ENCODE measurements around the gene CDKN2B-AS1. TPM values are rescaled to one million over a fixed set of nuclear protein-coding genes. Genes with fewer than 3 reads are reported as not detected.

CDKN2B-AS1 gene
- total and polyA plus RNA-seq, 5 donors from 2014 or later = 0.36 to 1.1 (median 0.99) TPM; not detected in 2

GRCh38 chr9:21993007-21993406 lies 1.6 kb upstream of the CDKN2B-AS1 start:
- Histone ChIP-seq H3K4me3 (ENCODE audit: low read depth, low read length) (peak overlapping the region; percentile 79), H3K27me3 (ENCODE audit: control insufficient read depth, insufficient read depth, low read length) (peaks cover 3% of the 10 kb centered on the region)
- H3K27me3 Mint-ChIP-seq = peaks cover 21% of the 10 kb centered on the region

GRCh38 chr9:21993893-21994555 lies 567 bp upstream of the CDKN2B-AS1 start, which contains the start of gene CDKN2A:
TSS of gene CDKN2A (minus strand) at chr9:21994392.
- H3K4me3 ChIP-seq (ENCODE audit: low read depth, low read length) = peak within 1 kb of the TSS; percentile 94
- DNase-seq = peak; percentile 24 to 79 (median 40)
- peaks cover 3% of the 10 kb centered on the region for H3K27me3 ChIP-seq (ENCODE audit: control insufficient read depth, insufficient read depth, low read length)
- H3K4me1 ChIP-seq (ENCODE audit: control insufficient read depth, insufficient read depth, low read length, poor library complexity, severe bottlenecking) = peaks cover 23% of the 10 kb centered on the region
- H3K4me1 Mint-ChIP-seq = peaks cover 0 to 32% (median 21%) of the 10 kb centered on the region in 4 donors
- no peaks in the 10 kb centered on the region for H3K36me3 Mint-ChIP-seq
- no peaks in the 10 kb centered on the region for H3K9me3 ChIP-seq (ENCODE audit: control insufficient read depth in 2 of 2, low read length in 2 of 2)
- H3K27ac ChIP-seq (ENCODE audit: insufficient read depth, low read length, poor library complexity, severe bottlenecking) = peak within 1 kb of the TSS; percentile 88
- ATAC-seq (ENCODE audit: low read depth in 2 of 2) = peak; percentile 46 to 60
- peaks cover 0 to 2% (median 0%) of the 10 kb centered on the region in 7 donors for H3K9me3 Mint-ChIP-seq
- peak within 1 kb of the TSS; percentile 94 to 97 (median 96) for H3K27ac Mint-ChIP-seq
- peak within 1 kb of the TSS; percentile 86 to 99 (median 98) for H3K4me3 Mint-ChIP-seq
- peaks cover 2% of the 10 kb centered on the region for H3K36me3 ChIP-seq (ENCODE audit: control insufficient read depth, insufficient read depth, low read length)
- peaks cover 13% of the 10 kb centered on the region for H3K27me3 Mint-ChIP-seq

More at GRCh38 chr9:21993007-21993406, 1.6 kb upstream of the CDKN2B-AS1 start:
- DNase-seq = no peak
- peaks cover 2% of the 10 kb centered on the region for H3K36me3 ChIP-seq (ENCODE audit: control insufficient read depth, insufficient read depth, low read length)
- ATAC-seq (ENCODE audit: low read depth in 2 of 2) = no peak
- Mint-ChIP-seq H3K4me1 (peaks cover 0 to 38% (median 23%) of the 10 kb centered on the region in 4 donors), H3K27ac (peak overlapping the region in 1 of 3 donors; percentile 56), H3K36me3 (no peaks in the 10 kb centered on the region), H3K4me3 (peak overlapping the region; percentile 68 to 98 (median 82)), H3K9me3 (peaks cover 0 to 4% (median 0%) of the 10 kb centered on the region in 7 donors)
- no peaks in the 10 kb centered on the region for H3K9me3 ChIP-seq (ENCODE audit: control insufficient read depth in 2 of 2, low read length in 2 of 2)
- H3K4me1 ChIP-seq (ENCODE audit: control insufficient read depth, insufficient read depth, low read length, poor library complexity, severe bottlenecking) = peaks cover 23% of the 10 kb centered on the region
- no peak overlapping the region for H3K27ac ChIP-seq (ENCODE audit: insufficient read depth, low read length, poor library complexity, severe bottlenecking)

- ATAC-seq (ENCODE audit: low read depth in 2 of 2) (peak; percentile 79), DNase-seq (peak; percentile 70 to 95 (median 83))
- peaks cover 0 to 2% (median 0%) of the 10 kb centered on the region in 7 donors for H3K9me3 Mint-ChIP-seq
- peaks cover 9% of the 10 kb centered on the region for H3K27me3 Mint-ChIP-seq
- H3K27me3 ChIP-seq (ENCODE audit: control insufficient read depth, insufficient read depth, low read length) = peaks cover 2% of the 10 kb centered on the region
- H3K4me1 Mint-ChIP-seq = peaks cover 0 to 28% (median 19%) of the 10 kb centered on the region in 4 donors
- H3K27ac ChIP-seq (ENCODE audit: insufficient read depth, low read length, poor library complexity, severe bottlenecking) = peak overlapping the region; percentile 88
- peak overlapping the region; percentile 94 for H3K4me3 ChIP-seq (ENCODE audit: low read depth, low read length)
- H3K4me3 Mint-ChIP-seq = peak overlapping the region; percentile 86 to 99 (median 98)
- H3K36me3 Mint-ChIP-seq = no peaks in the 10 kb centered on the region
- H3K4me1 ChIP-seq (ENCODE audit: control insufficient read depth, insufficient read depth, low read length, poor library complexity, severe bottlenecking) = peaks cover 23% of the 10 kb centered on the region
- peak overlapping the region; percentile 94 to 97 (median 96) for H3K27ac Mint-ChIP-seq
- H3K9me3 ChIP-seq (ENCODE audit: control insufficient read depth in 2 of 2, low read length in 2 of 2) = no peaks in the 10 kb centered on the region
- peaks cover under 1% of the 10 kb centered on the region for H3K36me3 ChIP-seq (ENCODE audit: control insufficient read depth, insufficient read depth, low read length)
Measured at GRCh38 chr9:21995006-21995665, 545 bp downstream of the CDKN2B-AS1 start.

GRCh38 chr9:21995666-21996398 lies 1.2 kb downstream of the CDKN2B-AS1 start:
- Histone ChIP-seq H3K4me3 (ENCODE audit: low read depth, low read length) (peak overlapping the region; percentile 94), H3K27me3 (ENCODE audit: control insufficient read depth, insufficient read depth, low read length) (no peaks in the 10 kb centered on the region), H3K9me3 (ENCODE audit: control insufficient read depth in 2 of 2, low read length in 2 of 2) (no peaks in the 10 kb centered on the region), H3K27ac (ENCODE audit: insufficient read depth, low read length, poor library complexity, severe bottlenecking) (peak overlapping the region; percentile 88), H3K4me1 (ENCODE audit: control insufficient read depth, insufficient read depth, low read length, poor library complexity, severe bottlenecking) (peaks cover 23% of the 10 kb centered on the region), H3K36me3 (ENCODE audit: control insufficient read depth, insufficient read depth, low read length) (no peaks in the 10 kb centered on the region)
- Mint-ChIP-seq H3K4me1 (peaks cover 0 to 24% (median 17%) of the 10 kb centered on the region in 4 donors), H3K9me3 (peaks cover 0 to 2% (median 0%) of the 10 kb centered on the region in 7 donors), H3K4me3 (peak overlapping the region; percentile 86 to 99 (median 98)), H3K27me3 (peaks cover 13% of the 10 kb centered on the region), H3K36me3 (no peaks in the 10 kb centered on the region), H3K27ac (peak overlapping the region; percentile 66 to 97 (median 96))
- ATAC-seq (ENCODE audit: low read depth in 2 of 2) = no peak
- DNase-seq = peak in 1 of 3 donors; percentile 43

- H3K36me3 ChIP-seq (ENCODE audit: control insufficient read depth, insufficient read depth, low read length) = no peaks in the 10 kb centered on the region
- H3K9me3 Mint-ChIP-seq = peaks cover 0 to 2% (median 0%) of the 10 kb centered on the region in 7 donors
- peak overlapping the region; percentile 86 to 99 (median 98) for H3K4me3 Mint-ChIP-seq
- DNase-seq (no peak), ATAC-seq (ENCODE audit: low read depth in 2 of 2) (no peak)
- no peaks in the 10 kb centered on the region for H3K36me3 Mint-ChIP-seq
- H3K4me1 ChIP-seq (ENCODE audit: control insufficient read depth, insufficient read depth, low read length, poor library complexity, severe bottlenecking) = peaks cover 23% of the 10 kb centered on the region
- no peaks in the 10 kb centered on the region for H3K27me3 ChIP-seq (ENCODE audit: control insufficient read depth, insufficient read depth, low read length)
- H3K27ac ChIP-seq (ENCODE audit: insufficient read depth, low read length, poor library complexity, severe bottlenecking) = no peak overlapping the region
- H3K27me3 Mint-ChIP-seq = peaks cover 19% of the 10 kb centered on the region
- H3K9me3 ChIP-seq (ENCODE audit: control insufficient read depth in 2 of 2, low read length in 2 of 2) = no peaks in the 10 kb centered on the region
- peak overlapping the region in 2 of 3 donors; percentile 15 to 66 for H3K27ac Mint-ChIP-seq
- peaks cover 0 to 23% (median 15%) of the 10 kb centered on the region in 4 donors for H3K4me1 Mint-ChIP-seq
- H3K4me3 ChIP-seq (ENCODE audit: low read depth, low read length) = no peak overlapping the region
Measured at GRCh38 chr9:21996438-21996837, 1.8 kb downstream of the CDKN2B-AS1 start.

- Mint-ChIP-seq H3K4me1 (peaks cover 0 to 20% (median 15%) of the 10 kb centered on the region in 4 donors), H3K4me3 (peak overlapping the region; percentile 86 to 99 (median 98)), H3K9me3 (peaks cover 0 to 2% (median 0%) of the 10 kb centered on the region in 7 donors), H3K27ac (peak overlapping the region in 1 of 3 donors; percentile 15), H3K27me3 (peaks cover 23% of the 10 kb centered on the region), H3K36me3 (no peaks in the 10 kb centered on the region)
- no peak overlapping the region for H3K4me3 ChIP-seq (ENCODE audit: low read depth, low read length)
- H3K27me3 ChIP-seq (ENCODE audit: control insufficient read depth, insufficient read depth, low read length) = peaks cover under 1% of the 10 kb centered on the region
- H3K4me1 ChIP-seq (ENCODE audit: control insufficient read depth, insufficient read depth, low read length, poor library complexity, severe bottlenecking) = peaks cover 23% of the 10 kb centered on the region
- no peaks in the 10 kb centered on the region for H3K9me3 ChIP-seq (ENCODE audit: control insufficient read depth in 2 of 2, low read length in 2 of 2)
- H3K27ac ChIP-seq (ENCODE audit: insufficient read depth, low read length, poor library complexity, severe bottlenecking) = no peak overlapping the region
- no peaks in the 10 kb centered on the region for H3K36me3 ChIP-seq (ENCODE audit: control insufficient read depth, insufficient read depth, low read length)
- no peak for DNase-seq
- no peak for ATAC-seq (ENCODE audit: low read depth in 2 of 2)
Measured at GRCh38 chr9:21996858-21997257, 2.3 kb downstream of the CDKN2B-AS1 start.

- peaks cover 29% of the 10 kb centered on the region for H3K27me3 Mint-ChIP-seq
- H3K9me3 Mint-ChIP-seq = peaks cover 0 to 2% (median 0%) of the 10 kb centered on the region in 7 donors
- Histone ChIP-seq H3K4me3 (ENCODE audit: low read depth, low read length) (no peak overlapping the region), H3K4me1 (ENCODE audit: control insufficient read depth, insufficient read depth, low read length, poor library complexity, severe bottlenecking) (peaks cover 23% of the 10 kb centered on the region), H3K9me3 (ENCODE audit: control insufficient read depth in 2 of 2, low read length in 2 of 2) (no peaks in the 10 kb centered on the region), H3K36me3 (ENCODE audit: control insufficient read depth, insufficient read depth, low read length) (no peaks in the 10 kb centered on the region), H3K27ac (ENCODE audit: insufficient read depth, low read length, poor library complexity, severe bottlenecking) (no peak overlapping the region), H3K27me3 (ENCODE audit: control insufficient read depth, insufficient read depth, low read length) (peaks cover 5% of the 10 kb centered on the region)
- peak overlapping the region in 2 of 4 donors; percentile 31 to 47 for H3K4me3 Mint-ChIP-seq
- H3K27ac Mint-ChIP-seq = no peak overlapping the region
- DNase-seq (no peak), ATAC-seq (ENCODE audit: low read depth in 2 of 2) (no peak)
- H3K36me3 Mint-ChIP-seq = no peaks in the 10 kb centered on the region
- peaks cover 0 to 20% (median 15%) of the 10 kb centered on the region in 4 donors for H3K4me1 Mint-ChIP-seq
Measured at GRCh38 chr9:21997480-21997879, 2.9 kb downstream of the CDKN2B-AS1 start.
